Activated T-cell treated with anti-CD3 and anti-CD28 coated beads, Interleukin-2, amount 50 U/mL, for 24 hours (primary cell): ENCODE results near the gene PDK4.

Experiments
- DNase-seq: peaks from one replicate; pipeline ENCODE4 v3.0.0-alpha.2; 2020
- H3K27ac Mint-ChIP-seq: 2 replicates; pipeline ENCODE4 v1.8.0; 2020; ENCODE audit warnings: mild to moderate bottlenecking, mixed read lengths
- H3K27me3 Mint-ChIP-seq: 2 replicates; pipeline ENCODE4 v1.8.0; 2020; ENCODE audit warnings: mixed read lengths
- H3K36me3 Mint-ChIP-seq: 2 replicates; pipeline ENCODE4 v1.8.0; 2020; ENCODE audit warnings: low read depth, mixed read lengths
- H3K4me1 Mint-ChIP-seq: 2 replicates; pipeline ENCODE4 v1.8.0; 2020; ENCODE audit warnings: low read depth, mixed read lengths
- H3K4me3 Mint-ChIP-seq: 2 replicates; pipeline ENCODE4 v1.8.0; 2020; ENCODE audit warnings: mild to moderate bottlenecking, moderate library complexity, mixed read lengths
- H3K9me3 Mint-ChIP-seq: 2 replicates; pipeline ENCODE4 v1.8.0; 2020; ENCODE audit warnings: mixed read lengths

The PDK4 gene

DNA sequence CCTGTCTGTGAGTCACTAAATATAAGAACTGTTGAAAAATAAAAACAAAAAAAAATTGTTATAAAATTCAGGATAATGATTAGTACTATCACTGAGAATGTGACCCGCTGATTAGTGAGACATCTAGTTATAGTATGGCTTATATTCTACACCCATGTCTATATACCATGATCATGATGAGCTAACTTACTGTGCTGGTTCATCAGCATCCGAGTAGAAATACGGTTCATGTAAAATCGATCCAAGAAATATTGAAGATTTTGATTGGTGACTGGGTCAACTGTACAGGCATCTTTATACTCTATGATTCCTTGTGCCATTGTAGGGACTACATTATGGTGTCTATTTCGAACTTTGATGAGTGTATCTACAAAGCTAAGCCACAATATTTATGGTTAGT lies 3.7 kb downstream of the PDK4 start:
- Mint-ChIP-seq H3K36me3 (no peaks in the 10 kb centered on the region), H3K4me1 (peaks cover 8% of the 10 kb centered on the region), H3K27ac (no peak overlapping the region), H3K9me3 (no peaks in the 10 kb centered on the region), H3K4me3 (no peak overlapping the region), H3K27me3 (peaks cover 24% of the 10 kb centered on the region)
- no peak for DNase-seq

DNA sequence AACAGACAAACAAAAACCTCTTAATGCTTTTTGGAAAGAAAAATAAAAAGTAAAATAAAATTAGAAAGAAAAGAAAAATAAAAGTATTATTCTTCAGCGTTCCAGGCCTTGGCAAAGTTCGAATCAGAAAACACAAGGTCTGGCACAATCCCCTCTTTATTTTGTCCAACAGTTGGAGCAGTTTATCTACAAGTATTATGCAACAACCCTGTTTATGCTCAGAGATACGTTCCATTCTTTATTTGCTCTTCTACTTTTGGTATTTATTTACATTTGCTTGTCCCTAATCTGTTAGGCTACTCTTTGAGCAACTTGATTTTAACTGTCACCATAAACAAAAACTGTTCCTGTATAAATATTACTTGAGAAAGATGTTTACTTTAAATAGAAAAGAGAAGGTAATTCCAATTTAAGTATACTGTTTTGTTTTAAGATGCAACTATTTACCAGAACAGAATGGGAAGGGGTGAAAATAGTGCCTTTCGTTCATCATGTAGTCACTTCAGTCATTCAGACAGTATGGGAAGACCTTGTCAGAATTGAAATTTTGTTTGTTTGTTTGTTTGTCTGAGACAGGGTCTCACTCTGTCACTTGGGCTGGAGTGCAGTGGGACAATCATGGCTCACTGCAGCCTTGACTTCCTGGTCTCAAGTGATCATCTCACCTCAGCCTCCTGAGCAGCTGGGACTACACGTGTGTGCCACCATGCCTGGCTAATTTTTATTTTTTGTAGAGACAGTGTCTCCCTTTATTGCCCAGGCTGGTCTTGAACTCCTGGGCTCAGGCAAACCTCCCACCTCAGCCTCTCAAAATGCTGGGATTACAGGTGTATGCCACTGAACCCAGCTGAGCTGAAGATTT lies 5.7 kb downstream of the PDK4 start:
- no peaks in the 10 kb centered on the region for H3K36me3 Mint-ChIP-seq
- H3K27ac Mint-ChIP-seq = no peak overlapping the region
- H3K9me3 Mint-ChIP-seq = no peaks in the 10 kb centered on the region
- peaks cover 2% of the 10 kb centered on the region for H3K4me1 Mint-ChIP-seq
- peaks cover 5% of the 10 kb centered on the region for H3K27me3 Mint-ChIP-seq
- DNase-seq = no peak
- no peak overlapping the region for H3K4me3 Mint-ChIP-seq

DNA sequence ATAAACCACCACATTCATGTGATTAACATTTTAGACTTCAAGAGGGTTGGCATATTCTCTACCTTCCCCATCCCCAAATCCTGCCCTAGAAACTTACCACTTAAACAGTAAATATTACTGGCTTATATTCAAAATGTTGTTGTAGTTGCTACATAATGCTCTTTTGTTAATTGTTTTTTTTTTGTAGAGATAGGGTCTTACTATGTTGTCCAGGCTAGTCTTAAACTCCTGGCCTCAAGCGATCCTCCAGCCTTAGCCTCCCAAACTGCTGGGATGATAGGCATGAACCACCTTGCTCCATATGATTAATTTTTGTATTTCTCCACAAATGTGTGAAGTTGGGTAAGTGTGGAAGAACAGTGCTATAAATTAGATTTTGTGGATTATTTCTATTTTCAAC lies 6.5 kb downstream of the PDK4 start:
- no peak for DNase-seq
- Mint-ChIP-seq H3K36me3 (no peaks in the 10 kb centered on the region), H3K4me3 (no peak overlapping the region), H3K27ac (no peak overlapping the region), H3K4me1 (no peaks in the 10 kb centered on the region), H3K9me3 (no peaks in the 10 kb centered on the region), H3K27me3 (no peaks in the 10 kb centered on the region)

DNA sequence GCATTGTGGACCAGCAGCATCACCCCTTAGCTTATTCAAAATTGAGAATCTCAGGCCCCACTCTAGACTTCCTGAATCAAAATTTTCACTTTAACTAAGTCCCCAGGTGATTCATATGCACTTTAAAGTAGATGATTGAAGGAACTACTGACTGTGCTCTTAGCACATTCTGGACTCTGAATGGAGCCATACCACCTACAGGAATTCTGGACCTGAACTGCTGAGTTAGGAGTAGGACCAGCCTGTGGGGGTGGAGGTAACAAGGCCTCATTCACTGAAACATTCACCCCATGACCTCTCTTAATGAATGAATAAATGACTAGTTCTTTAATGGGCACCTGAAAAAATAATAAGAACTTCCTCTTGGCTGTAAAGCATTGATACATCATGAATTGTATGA lies 7.3 kb downstream of the PDK4 start:
- no peak overlapping the region for H3K27ac Mint-ChIP-seq
- no peak overlapping the region for H3K4me3 Mint-ChIP-seq
- no peaks in the 10 kb centered on the region for H3K36me3 Mint-ChIP-seq
- H3K4me1 Mint-ChIP-seq = no peaks in the 10 kb centered on the region
- H3K9me3 Mint-ChIP-seq = no peaks in the 10 kb centered on the region
- DNase-seq = no peak
- no peaks in the 10 kb centered on the region for H3K27me3 Mint-ChIP-seq

DNA sequence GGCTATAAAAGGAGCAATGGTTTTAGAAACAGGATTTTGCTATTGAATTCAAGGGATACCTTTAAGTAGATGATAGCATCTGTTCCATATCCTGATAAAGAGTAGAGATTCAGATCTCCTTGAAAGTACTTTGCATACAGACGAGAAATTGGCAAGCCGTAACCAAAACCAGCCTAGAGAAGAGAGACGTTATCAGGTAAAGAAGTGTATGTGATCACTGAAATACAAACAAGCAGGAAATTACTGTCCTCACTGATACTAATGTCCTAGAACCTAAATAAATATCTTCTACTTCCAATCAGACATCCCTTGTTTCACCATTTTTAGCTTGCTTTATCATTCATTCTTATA lies 9.4 kb downstream of the PDK4 start:
- H3K9me3 Mint-ChIP-seq = no peaks in the 10 kb centered on the region
- H3K27ac Mint-ChIP-seq = no peak overlapping the region
- no peak overlapping the region for H3K4me3 Mint-ChIP-seq
- H3K27me3 Mint-ChIP-seq = no peaks in the 10 kb centered on the region
- H3K4me1 Mint-ChIP-seq = no peaks in the 10 kb centered on the region
- H3K36me3 Mint-ChIP-seq = no peaks in the 10 kb centered on the region
- no peak for DNase-seq

DNA sequence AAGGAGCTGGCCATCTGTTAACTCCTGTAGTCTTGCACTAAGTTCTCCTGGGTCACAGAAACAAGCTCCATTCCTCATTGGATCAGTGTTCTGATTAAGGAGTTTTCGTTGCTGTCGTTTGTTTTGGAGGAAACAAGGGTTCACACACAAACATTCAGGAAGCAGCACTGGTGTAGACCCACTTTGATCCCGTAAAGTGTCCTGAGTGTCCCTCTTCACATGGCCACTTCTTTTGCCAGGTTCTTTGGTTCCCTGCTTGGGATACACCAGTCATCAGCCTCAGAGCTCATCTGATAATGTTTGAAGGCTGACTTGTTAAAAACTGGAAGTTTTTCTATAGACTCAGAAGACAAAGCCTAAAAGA lies 10.9 kb downstream of the PDK4 start:
- DNase-seq = no peak
- Mint-ChIP-seq H3K4me3 (no peak overlapping the region), H3K27ac (no peak overlapping the region), H3K27me3 (no peaks in the 10 kb centered on the region), H3K36me3 (no peaks in the 10 kb centered on the region), H3K9me3 (no peaks in the 10 kb centered on the region), H3K4me1 (no peaks in the 10 kb centered on the region)

DNA sequence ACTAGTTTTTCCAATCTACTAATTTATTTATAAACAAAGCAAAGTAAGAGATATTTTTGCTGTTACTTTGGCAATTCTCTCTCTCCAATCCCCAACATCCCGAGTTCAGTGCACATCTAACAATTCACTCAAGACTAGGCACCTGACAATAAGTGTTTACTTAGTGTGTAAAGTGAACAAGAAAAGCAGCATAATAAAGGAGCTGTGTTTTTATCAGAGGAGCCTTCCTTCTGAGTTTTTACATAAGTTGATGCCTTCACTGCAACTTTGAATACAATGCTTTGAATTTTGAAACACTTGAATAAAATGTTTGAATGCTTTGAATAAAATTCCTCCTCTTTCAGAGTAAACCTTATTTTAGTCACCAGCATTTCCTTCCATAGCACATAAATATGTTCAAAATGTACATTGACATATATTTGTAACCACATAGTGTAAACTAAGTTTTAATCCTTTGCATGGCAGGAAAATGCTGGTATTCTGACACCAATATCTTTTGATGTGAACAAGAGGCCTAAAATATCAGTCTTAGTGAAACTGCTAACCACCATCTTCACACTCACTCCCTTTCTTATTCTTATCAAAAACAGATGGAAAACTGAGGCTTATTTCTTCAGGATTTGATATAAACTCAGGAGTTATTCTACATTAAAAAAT lies 11.4 kb downstream of the PDK4 start:
- Mint-ChIP-seq H3K36me3 (no peaks in the 10 kb centered on the region), H3K27me3 (no peaks in the 10 kb centered on the region), H3K4me1 (no peaks in the 10 kb centered on the region), H3K4me3 (no peak overlapping the region), H3K27ac (no peak overlapping the region), H3K9me3 (no peaks in the 10 kb centered on the region)
- DNase-seq = no peak

DNA sequence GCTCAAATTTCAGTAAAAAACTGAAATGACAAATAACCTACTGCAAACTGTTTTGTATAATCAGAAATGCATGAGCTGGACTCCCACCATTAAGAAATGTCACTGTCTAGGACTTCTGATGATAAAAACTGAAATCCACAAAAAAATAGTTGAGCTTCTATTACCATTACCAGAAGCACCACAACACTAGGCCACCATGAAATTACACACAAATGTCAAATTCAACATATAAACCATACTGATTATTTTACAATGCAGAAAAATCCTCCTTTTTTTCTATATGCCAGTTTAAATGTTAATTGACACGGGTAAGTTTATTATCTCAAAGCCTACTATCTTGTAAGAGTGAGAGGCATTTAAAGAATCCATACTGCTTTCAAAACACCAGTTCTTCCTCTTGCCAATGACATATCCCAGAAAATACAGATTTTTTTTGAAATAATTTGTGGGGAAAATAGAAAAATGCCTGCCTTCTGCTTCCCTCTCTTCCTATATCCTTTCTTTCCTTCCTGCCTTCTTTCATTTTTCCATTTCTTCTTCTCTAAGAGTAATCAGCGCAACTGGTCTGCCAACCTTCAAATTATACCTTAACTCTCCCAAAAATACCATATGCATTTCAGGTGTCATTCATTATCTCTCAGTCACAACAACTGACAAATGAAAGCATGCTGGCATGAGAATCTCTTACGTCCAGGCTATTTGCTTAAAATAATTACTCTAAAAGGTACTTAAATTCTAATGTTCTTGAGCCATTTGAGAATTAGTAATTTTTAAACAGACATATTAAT lies 12.3 kb downstream of the PDK4 start:
- no peaks in the 10 kb centered on the region for H3K27me3 Mint-ChIP-seq
- H3K4me3 Mint-ChIP-seq = no peak overlapping the region
- no peak for DNase-seq
- H3K27ac Mint-ChIP-seq = no peak overlapping the region
- H3K9me3 Mint-ChIP-seq = no peaks in the 10 kb centered on the region
- no peaks in the 10 kb centered on the region for H3K36me3 Mint-ChIP-seq
- no peaks in the 10 kb centered on the region for H3K4me1 Mint-ChIP-seq

DNA sequence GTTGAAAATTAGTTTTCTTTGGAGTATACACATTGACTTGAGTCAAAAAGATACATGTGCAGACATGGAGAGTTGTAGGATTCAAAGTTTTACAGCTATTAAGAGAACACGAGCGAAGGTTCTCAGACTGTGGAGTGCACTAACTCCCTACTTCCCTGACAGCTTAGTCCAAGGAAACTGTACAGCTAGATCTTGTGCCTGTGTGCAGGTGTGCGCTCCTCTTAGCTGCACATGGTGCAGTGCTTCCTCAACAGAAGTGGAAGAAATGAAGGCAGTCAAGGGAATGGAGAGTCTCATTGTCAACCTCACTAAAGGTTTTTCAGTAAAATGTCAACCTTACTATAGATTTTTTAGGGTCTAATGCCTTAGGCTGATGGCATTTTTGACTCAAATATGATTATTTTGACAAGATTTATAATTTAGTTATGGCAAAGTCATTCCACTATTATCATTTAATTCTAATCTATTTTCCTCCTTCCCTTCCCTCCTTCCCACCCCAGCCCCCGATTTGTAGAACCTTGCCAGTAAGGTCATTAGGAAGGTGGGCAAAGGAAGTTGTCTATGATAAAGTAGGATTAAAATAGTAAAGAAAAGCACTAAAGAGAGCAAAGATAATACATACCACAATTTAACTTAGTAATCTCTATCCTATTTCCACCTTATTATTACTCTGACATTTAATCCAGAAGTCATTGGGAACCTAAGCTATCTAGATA lies 13.6 kb downstream of the PDK4 start:
- Mint-ChIP-seq H3K36me3 (no peaks in the 10 kb centered on the region), H3K27ac (no peak overlapping the region), H3K27me3 (no peaks in the 10 kb centered on the region), H3K4me3 (no peak overlapping the region), H3K4me1 (no peaks in the 10 kb centered on the region), H3K9me3 (no peaks in the 10 kb centered on the region)
- DNase-seq = no peak

DNA sequence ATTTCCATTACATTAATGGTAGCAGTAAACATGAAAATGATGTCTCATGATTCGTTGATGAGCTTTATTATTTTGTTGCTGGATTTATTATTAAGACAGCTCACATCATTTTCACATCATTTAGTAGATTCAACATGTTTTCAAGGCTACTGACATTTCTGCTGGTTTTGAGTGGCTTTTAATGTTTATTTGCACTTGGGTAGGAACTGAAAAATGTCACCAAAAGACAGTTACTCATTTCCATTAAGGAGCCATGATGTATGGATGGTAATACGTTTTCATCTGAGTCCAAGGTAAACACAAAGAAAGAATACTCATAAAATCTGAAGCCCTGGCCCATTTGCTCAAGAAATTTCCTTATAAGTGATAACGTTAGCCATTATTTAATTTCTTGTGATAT lies 14.8 kb downstream of the PDK4 start:
- Mint-ChIP-seq H3K27ac (no peak overlapping the region), H3K4me3 (no peak overlapping the region), H3K4me1 (no peaks in the 10 kb centered on the region), H3K9me3 (no peaks in the 10 kb centered on the region), H3K36me3 (no peaks in the 10 kb centered on the region), H3K27me3 (no peaks in the 10 kb centered on the region)
- no peak for DNase-seq

DNA sequence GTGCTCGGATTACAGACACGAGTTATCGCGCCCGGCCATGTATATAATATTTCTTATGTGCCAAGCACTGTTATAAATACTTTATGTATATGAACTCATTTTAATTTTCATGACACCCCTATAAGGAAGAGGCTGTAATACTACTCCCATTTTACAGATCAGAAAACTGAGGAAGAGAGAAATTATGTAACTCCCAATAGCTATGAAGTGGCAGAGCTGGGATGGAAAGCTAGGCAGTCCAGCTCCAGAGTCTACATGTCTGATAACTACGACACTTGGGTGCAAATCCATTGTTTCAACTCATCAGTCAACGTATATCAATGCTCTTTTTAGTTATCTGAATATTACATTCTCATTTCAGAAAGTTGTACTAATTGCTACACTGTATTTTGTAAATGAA lies 17.0 kb downstream of the PDK4 start:
- H3K4me3 Mint-ChIP-seq = no peak overlapping the region
- H3K36me3 Mint-ChIP-seq = no peaks in the 10 kb centered on the region
- no peaks in the 10 kb centered on the region for H3K4me1 Mint-ChIP-seq
- no peaks in the 10 kb centered on the region for H3K27me3 Mint-ChIP-seq
- peaks cover 2% of the 10 kb centered on the region for H3K9me3 Mint-ChIP-seq
- DNase-seq = no peak
- H3K27ac Mint-ChIP-seq = no peak overlapping the region

DNA sequence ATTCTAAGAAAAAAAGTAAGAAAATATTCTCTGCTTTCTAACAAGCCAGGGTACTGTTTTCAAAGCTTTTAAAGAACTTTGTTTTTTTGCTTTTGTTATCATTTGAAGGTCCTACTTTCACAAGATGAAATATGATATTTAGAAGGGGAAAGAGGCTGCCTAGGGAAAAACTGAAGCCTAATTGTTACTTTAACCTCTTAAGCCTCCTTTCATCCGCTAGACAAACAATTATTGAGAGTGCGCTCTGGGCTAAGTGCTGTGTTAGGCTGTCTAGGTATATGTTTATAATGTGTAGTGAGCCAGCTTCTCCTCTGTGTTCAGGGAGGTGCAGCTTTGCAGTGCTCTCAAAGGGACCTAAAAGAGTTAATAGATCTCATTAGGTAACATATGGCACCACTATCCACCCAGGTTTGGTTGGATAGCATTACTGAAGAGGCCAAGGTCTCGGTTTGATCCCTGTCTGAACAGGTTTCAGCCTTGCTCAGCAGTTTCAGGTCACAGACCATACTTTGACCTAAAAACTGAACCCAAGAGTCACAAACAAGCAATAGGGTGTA lies 17.9 kb downstream of the PDK4 start:
- no peak for DNase-seq
- Mint-ChIP-seq H3K27ac (no peak overlapping the region), H3K27me3 (no peaks in the 10 kb centered on the region), H3K9me3 (peaks cover 2% of the 10 kb centered on the region), H3K4me1 (no peaks in the 10 kb centered on the region), H3K36me3 (no peaks in the 10 kb centered on the region), H3K4me3 (no peak overlapping the region)

DNA sequence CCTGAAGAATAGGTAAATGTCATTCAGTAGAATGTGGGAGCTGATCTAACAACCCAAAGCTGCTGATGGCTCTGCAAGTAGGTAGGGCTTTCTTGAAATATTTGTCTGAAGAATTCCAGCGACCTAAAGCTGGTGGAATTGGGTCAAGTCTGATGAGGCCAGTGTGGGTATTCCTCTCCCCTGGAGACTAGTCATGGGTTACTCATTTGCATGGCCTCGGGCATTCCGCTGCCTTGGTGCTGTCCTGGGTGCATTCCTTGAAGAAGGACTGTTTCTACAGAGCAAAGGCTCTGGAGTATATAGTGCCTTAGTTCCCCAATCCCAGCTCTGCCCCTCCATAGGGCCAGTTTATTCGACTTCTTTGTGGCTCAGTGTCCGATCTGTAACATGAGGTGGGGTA lies 19.2 kb downstream of the PDK4 start:
- no peaks in the 10 kb centered on the region for H3K27me3 Mint-ChIP-seq

DNA sequence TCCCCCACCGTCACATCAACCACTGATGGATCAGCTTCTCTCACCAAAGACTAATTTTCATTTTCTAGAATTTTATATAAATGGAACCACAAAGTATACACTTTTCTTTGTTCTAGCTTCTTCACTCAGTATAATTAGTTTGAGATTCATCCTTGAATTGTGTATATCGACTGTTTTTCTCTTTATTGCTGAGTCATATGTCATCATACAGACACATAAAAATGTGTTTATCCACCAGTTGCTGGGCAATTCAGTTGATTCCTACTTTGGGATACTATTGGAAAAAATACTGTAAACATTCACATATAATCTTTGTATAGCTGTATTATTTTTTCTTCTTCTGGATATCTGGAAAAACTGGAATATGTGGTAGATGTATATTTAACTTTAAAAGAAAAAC lies 26.6 kb downstream of the PDK4 start:
- H3K36me3 Mint-ChIP-seq = no peaks in the 10 kb centered on the region
- no peaks in the 10 kb centered on the region for H3K9me3 Mint-ChIP-seq
- no peaks in the 10 kb centered on the region for H3K4me1 Mint-ChIP-seq
- H3K4me3 Mint-ChIP-seq = no peak overlapping the region
- H3K27me3 Mint-ChIP-seq = no peaks in the 10 kb centered on the region
- no peak for DNase-seq
- H3K27ac Mint-ChIP-seq = no peak overlapping the region

More for the DNA sequence above, 19.2 kb downstream of the PDK4 start:
- Mint-ChIP-seq H3K27ac (no peak overlapping the region), H3K4me3 (no peak overlapping the region), H3K36me3 (no peaks in the 10 kb centered on the region), H3K4me1 (no peaks in the 10 kb centered on the region), H3K9me3 (peaks cover 2% of the 10 kb centered on the region)
- no peak for DNase-seq
